ENCODE results near the gene VSX1. TPM values are rescaled to one million over a fixed set of nuclear protein-coding genes. Genes with fewer than 3 reads are reported as not detected.

The VSX1 gene
- total and polyA plus RNA-seq, 7 donors, result 0.03 TPM; not detected in 6

DNA sequence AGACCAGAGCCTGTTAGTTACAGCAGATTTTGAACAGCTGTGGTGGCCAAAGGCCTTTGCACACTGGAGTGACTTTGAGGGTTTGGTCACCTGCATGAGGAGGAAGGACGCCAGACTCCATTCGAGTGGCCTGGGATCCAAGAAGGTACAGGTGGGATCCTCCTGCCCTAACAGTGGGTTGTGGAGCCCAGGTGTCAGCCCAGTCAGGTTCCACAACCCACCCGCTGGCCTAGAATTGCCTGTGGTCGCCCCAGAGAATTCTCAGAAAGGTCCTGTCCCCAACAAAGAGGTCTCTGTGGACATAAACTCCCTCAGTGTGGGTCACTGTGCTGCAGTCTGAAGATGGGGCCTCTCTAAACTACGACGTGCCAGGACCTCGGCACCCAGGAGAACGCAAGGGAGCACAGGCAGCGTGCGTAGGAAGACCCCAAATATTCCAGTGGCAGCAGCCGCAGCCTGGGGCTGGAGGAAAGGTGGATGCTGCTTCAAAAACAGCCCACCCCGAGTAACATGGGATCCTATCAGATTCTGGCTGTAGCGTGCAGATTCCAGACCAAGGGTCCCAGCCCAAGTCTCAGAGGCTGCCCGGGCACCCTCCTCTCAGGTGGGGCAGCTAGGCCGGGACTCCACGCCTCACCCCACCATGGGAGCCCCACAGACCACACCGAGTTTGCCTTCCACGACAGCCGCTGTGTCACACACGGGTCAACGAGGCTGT is 40.0 kb downstream of the VSX1 start:
- peak overlapping the region; percentile 88 to 93 (median 88) for H3K27ac ChIP-seq

DNA sequence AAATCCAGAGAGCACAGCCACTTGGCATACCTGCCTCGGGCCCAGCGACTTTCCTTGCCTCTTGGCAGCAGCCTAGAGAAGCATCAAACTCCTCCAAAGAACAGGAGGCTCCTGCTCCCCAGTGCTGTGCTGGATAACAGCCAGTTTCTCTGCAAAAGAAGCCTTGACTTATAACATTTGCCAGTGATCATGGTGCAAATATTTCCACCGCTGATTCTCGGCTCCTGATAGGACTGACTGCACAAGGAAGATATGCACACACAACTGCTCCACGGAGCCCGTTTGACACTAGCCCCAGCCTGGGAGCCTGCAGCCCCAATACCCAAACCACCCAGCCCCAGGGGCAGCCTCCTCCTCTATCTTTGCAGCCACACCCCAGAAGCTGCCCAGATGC is 41.5 kb downstream of the VSX1 start:
- peak overlapping the region in 1 of 4 donors; percentile 3 for H3K4me3 ChIP-seq
- H3K27ac ChIP-seq, result peak overlapping the region; percentile 88 to 93 (median 88)
- peaks cover 0 to 93% (median 86%) of the 10 kb centered on the region in 4 donors for H3K4me1 ChIP-seq
- 26 to 59% methylated on average over 6 of the region's 6 CpGs for WGBS, 2 donors
- intact Hi-C loops (cut with DNase I), result loop anchor here (2.0 to 10.0 kb wide), 2 partner anchors 14 to 1406 kb away; partner anchors contain the start of gene CST3
- no peaks in the 10 kb centered on the region for H3K27me3 ChIP-seq
- TF ChIP-seq POLR2AphosphoS5 (IDR thresholded peaks at IDR 0.05), result peak in 3 of 4 donors; percentile 77 to 78 (median 77)
- TF ChIP-seq POLR2A (IDR thresholded peaks at IDR 0.05), result no peak
- peak in 1 of 4 donors; percentile 59 for TF ChIP-seq EP300 (IDR thresholded peaks at IDR 0.05)
- peaks cover 0 to 6% (median 0%) of the 10 kb centered on the region in 4 donors for H3K36me3 ChIP-seq
- H3K9me3 ChIP-seq, result no peaks in the 10 kb centered on the region
- peak; percentile 95 for DNase-seq

More for the DNA sequence above, 40.0 kb downstream of the VSX1 start:
- 76 to 85% methylated on average over 21 of the region's 21 CpGs for WGBS, 2 donors
- peaks cover 8 to 22% (median 10%) of the 10 kb centered on the region in 4 donors for H3K36me3 ChIP-seq
- no peak for DNase-seq
- no peaks in the 10 kb centered on the region for H3K27me3 ChIP-seq
- intact Hi-C loops (cut with DNase I), result loop anchor here (2.0 to 10.0 kb wide), 2 partner anchors 13 to 1407 kb away; partner anchors contain the start of gene CST3
- TF ChIP-seq CTCF (IDR thresholded peaks at IDR 0.05) (no peak), EP300 (IDR thresholded peaks at IDR 0.05) (no peak), POLR2AphosphoS5 (IDR thresholded peaks at IDR 0.05) (no peak), POLR2A (IDR thresholded peaks at IDR 0.05) (no peak)
- H3K9me3 ChIP-seq, result no peaks in the 10 kb centered on the region
- H3K4me1 ChIP-seq, result peaks cover 0 to 83% (median 71%) of the 10 kb centered on the region in 4 donors
- no peak overlapping the region for H3K4me3 ChIP-seq

- Histone ChIP-seq H3K9me3 (no peaks in the 10 kb centered on the region), H3K27me3 (no peaks in the 10 kb centered on the region), H3K4me3 (peak overlapping the region in 1 of 4 donors; percentile 3), H3K27ac (peak overlapping the region; percentile 88 to 93 (median 88)), H3K4me1 (peaks cover 0 to 97% (median 90%) of the 10 kb centered on the region in 4 donors), H3K36me3 (peaks cover 0 to under 1% (median 0%) of the 10 kb centered on the region in 4 donors)
- intact Hi-C loops (cut with DNase I), result loop anchor here (2.0 to 10.0 kb wide), 4 partner anchors 15 to 1405 kb away; partner anchors contain the start of genes CST3 and NANP
- WGBS, 2 donors, result 16 to 54% methylated on average over 9 of the region's 9 CpGs
- peak; percentile 99 for DNase-seq
- TF ChIP-seq CTCF (IDR thresholded peaks at IDR 0.05) (no peak), POLR2AphosphoS5 (IDR thresholded peaks at IDR 0.05) (peak; percentile 89 to 96 (median 91)), POLR2A (IDR thresholded peaks at IDR 0.05) (no peak), EP300 (IDR thresholded peaks at IDR 0.05) (peak; percentile 64 to 92 (median 72))
These were observed 42.1 kb downstream of the VSX1 start for GRCh38 chr20:25039697-25040437.

DNA sequence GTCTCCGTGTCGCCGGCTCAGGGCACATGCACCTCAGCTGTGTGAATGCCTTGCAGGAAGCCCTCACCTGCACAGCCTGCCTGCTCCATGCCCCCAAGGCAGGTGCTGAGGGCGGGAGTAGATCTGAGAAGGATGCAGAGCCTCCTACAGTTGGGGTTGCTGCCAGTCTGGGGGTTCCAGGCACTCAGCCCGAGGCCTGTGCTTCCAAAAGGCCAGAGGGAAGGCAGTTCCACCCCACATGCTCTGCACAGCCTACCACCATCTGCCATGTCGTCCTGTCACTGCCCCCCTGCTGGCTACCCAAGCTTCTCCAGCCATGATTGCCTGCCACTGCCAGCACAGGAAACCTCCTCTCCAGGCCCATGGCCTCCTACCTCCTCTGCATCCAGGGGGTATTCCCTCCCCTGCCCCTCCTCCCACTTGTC is 43.3 kb downstream of the VSX1 start:
- WGBS, 2 donors, result 87 to 92% methylated on average over 6 of the region's 6 CpGs
- H3K36me3 ChIP-seq, result no peaks in the 10 kb centered on the region
- peak overlapping the region; percentile 88 to 93 (median 88) for H3K27ac ChIP-seq
- intact Hi-C loops (cut with DNase I), result loop anchor here (5.0 to 10.0 kb wide), 2 partner anchors 41 to 586 kb away; partner anchors contain the start of gene NANP
- TF ChIP-seq EP300 (IDR thresholded peaks at IDR 0.05) (no peak), CTCF (IDR thresholded peaks at IDR 0.05) (no peak), POLR2AphosphoS5 (IDR thresholded peaks at IDR 0.05) (no peak), POLR2A (IDR thresholded peaks at IDR 0.05) (no peak)
- DNase-seq, result no peak
- no peaks in the 10 kb centered on the region for H3K9me3 ChIP-seq
- H3K4me1 ChIP-seq, result peaks cover 0 to 100% (median 93%) of the 10 kb centered on the region in 4 donors
- H3K4me3 ChIP-seq, result no peak overlapping the region
- no peaks in the 10 kb centered on the region for H3K27me3 ChIP-seq

Data from sigmoid colon (tissue), 7 donors.